Esophagus squamous epithelium (tissue), 5 donors: ENCODE data around the gene CIT. TPM values are rescaled to one million over a fixed set of nuclear protein-coding genes. Genes with fewer than 3 reads are reported as not detected.

Experiments
- DNase-seq: peaks from one replicate; lab custom pipeline; 2025; lab: John Stamatoyannopoulos, UW
- H3K27ac ChIP-seq, 4 donors: fragments of 200-600 bp; sonication (generic); one replicate each; pipeline ENCODE4 v1.5.1; 2016 to 2019; ENCODE audit warnings: mild to moderate bottlenecking in 1 of 4
- H3K27me3 ChIP-seq, 4 donors: fragments of 200-600 bp; sonication (generic); 1 replicate in 3 of 4; 2 replicates in 1 of 4; pipeline versions ENCODE4 v1.5.1 to v1.6.0; 2017 to 2021; ENCODE audit warnings: antibody characterized with exemption in 1 of 4
- H3K36me3 ChIP-seq, 3 donors: fragments of 200-600 bp; sonication (generic); one replicate each; pipeline ENCODE4 v1.5.1; 2016 to 2019
- H3K4me1 ChIP-seq, 3 donors: fragments of 200-600 bp; sonication (generic); one replicate each; pipeline ENCODE4 v1.5.1; 2017 to 2019
- H3K4me3 ChIP-seq, 4 donors: fragments of 200-600 bp; sonication (generic); 1 replicate in 3 of 4; 2 replicates in 1 of 4; pipeline ENCODE4 v1.5.1; 2016 to 2019; ENCODE audit warnings: mild to moderate bottlenecking in 2 of 4, moderate library complexity in 1 of 4
- H3K9me3 ChIP-seq, 3 donors: fragments of 200-600 bp; sonication (generic); one replicate each; pipeline ENCODE4 v1.5.1; 2016 to 2019
- POLR2A ChIP-seq, 4 donors: fragments of 450-650 bp; IDR thresholded peaks; one replicate each; pipeline ENCODE4 v1.6.1; 2017; ENCODE audit warnings: antibody characterized with exemption in 4 of 4, mild to moderate bottlenecking in 4 of 4, moderate library complexity in 3 of 4
- WGBS, 2 donors: methylation state at CpG; one replicate each; pipeline ENCODE4 v1.1.5; 2018; 5-methylcytosine and 5-hydroxymethylcytosine counted together
- intact Hi-C: fragments of 100-400 bp; cut with DNase I; formaldehyde crosslinking; loops from one replicate; pipeline ENCODE4 v1.15.0; 2022
- total RNA-seq, 4 donors: library from RNA; depleted of rRNA; stranded (reverse); fragments of >200 nt; gene quantifications; one replicate each; pipeline ENCODE4 v1.1.0, GENCODE V29; 2016
- TF ChIP-seq, protein P1 (sequence below), 6 experiments: fragments of 450-650 bp in 4 of 6; fragments of 200-600 bp in 2 of 6; sonication (generic) in 2 of 6; IDR thresholded peaks; one replicate each; pipeline ENCODE4 v1.5.1; 2016 to 2019; ENCODE audit warnings: antibody characterized with exemption in 6 of 6, mild to moderate bottlenecking in 4 of 6, moderate library complexity in 4 of 6
- donor health status: DM: yes; HTN: yes; CAD: no.

Gene CIT
- total RNA-seq, 4 donors from 2014 or later, result 6.7 to 23.1 (median 13.9) TPM

DNA sequence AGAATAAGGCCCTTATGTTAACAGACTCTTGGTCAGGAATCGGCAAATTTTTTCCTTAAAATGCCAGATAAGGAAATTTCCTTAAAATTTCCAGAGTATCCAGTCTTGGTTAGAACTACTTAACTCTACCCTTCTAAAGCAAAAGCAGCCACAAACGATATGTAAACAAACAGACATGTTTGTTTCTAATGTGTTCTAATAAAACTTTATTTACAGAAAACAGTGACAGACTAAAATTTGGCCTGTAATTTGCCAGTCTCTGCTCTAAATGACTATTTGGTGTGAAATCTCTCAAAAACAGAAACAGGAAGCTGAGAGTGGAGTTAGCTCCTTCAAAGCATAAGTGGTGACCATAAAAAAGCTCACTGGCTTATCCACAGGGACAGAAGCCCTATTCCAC is 131.0 kb downstream of the CIT start:
- 94 to 97% methylated on average over 2 of the region's 2 CpGs for WGBS, 2 donors
- TF ChIP-seq, protein P1, sequence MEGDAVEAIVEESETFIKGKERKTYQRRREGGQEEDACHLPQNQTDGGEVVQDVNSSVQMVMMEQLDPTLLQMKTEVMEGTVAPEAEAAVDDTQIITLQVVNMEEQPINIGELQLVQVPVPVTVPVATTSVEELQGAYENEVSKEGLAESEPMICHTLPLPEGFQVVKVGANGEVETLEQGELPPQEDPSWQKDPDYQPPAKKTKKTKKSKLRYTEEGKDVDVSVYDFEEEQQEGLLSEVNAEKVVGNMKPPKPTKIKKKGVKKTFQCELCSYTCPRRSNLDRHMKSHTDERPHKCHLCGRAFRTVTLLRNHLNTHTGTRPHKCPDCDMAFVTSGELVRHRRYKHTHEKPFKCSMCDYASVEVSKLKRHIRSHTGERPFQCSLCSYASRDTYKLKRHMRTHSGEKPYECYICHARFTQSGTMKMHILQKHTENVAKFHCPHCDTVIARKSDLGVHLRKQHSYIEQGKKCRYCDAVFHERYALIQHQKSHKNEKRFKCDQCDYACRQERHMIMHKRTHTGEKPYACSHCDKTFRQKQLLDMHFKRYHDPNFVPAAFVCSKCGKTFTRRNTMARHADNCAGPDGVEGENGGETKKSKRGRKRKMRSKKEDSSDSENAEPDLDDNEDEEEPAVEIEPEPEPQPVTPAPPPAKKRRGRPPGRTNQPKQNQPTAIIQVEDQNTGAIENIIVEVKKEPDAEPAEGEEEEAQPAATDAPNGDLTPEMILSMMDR (IDR thresholded peaks at IDR 0.05), result no peak
- TF ChIP-seq POLR2A (IDR thresholded peaks at IDR 0.05), result no peak
- Histone ChIP-seq H3K27ac (no peak overlapping the region), H3K36me3 (peaks cover 0 to 12% (median 0%) of the 10 kb centered on the region in 3 donors), H3K27me3 (no peaks in the 10 kb centered on the region), H3K4me1 (no peaks in the 10 kb centered on the region), H3K9me3 (peaks cover 0 to 18% (median 10%) of the 10 kb centered on the region in 3 donors), H3K4me3 (no peak overlapping the region)
- intact Hi-C loops, result no loop called here
- no peak for DNase-seq

DNA sequence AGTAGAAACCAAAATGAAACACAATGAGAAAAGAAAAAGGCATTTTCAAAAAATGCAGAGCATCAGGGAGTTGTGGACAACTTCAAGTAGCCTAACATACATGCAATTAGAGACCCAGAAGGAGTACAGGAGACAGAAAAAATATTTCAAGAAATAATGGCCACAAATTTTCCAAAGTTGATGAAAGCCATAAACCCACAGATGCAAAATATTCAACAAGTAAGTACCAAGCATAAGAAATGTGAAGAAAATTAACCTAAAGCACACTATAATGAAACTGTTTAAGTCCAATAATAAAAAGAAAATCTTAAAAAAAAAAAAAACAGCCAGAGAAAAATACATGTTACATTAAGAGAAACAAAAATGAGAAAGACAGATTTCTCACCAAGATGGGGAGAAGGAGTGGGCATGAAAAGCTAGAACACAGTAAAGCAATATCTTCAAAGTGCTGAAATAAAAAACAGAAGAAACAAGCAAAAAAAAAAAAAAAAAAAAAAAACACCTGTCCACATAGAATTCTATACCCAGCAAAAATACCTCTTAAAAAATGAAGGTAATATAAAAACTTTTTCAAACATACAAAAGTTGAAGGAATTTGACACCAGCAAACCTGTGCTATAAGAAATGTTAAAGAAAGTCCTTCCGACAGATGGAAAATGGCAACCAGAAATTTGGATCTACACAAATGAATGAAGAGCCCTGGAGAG is 132.1 kb downstream of the CIT start:
- H3K9me3 ChIP-seq, result peaks cover 0 to 18% (median 10%) of the 10 kb centered on the region in 3 donors
- DNase-seq, result no peak
- intact Hi-C loops, result no loop called here
- no peaks in the 10 kb centered on the region for H3K4me1 ChIP-seq
- 95 to 100% methylated on average over 1 of the region's 1 CpG for WGBS, 2 donors
- H3K36me3 ChIP-seq, result peaks cover 0 to 7% (median 0%) of the 10 kb centered on the region in 3 donors
- H3K27ac ChIP-seq, result no peak overlapping the region
- TF ChIP-seq POLR2A (IDR thresholded peaks at IDR 0.05), result no peak
- TF ChIP-seq, protein P1 (IDR thresholded peaks at IDR 0.05), result no peak
- no peak overlapping the region for H3K4me3 ChIP-seq
- H3K27me3 ChIP-seq, result no peaks in the 10 kb centered on the region

DNA sequence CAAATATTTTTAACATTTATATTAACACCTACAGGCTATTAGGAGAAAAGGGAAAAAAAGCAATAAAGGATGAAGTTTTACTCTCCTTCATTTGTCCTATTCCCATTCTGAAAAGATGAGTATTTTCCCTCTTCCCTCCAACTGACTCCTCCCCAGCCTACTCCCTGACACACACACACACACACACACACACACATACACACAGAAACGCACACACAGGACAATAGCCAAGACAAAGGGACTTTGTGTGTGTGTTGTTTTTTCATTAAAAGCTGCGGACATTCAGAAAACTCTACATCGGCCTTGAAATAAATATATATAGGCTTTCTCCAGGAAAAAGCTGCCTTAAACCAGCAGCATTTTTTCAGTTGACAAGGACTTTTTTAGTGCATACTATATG is 134.4 kb downstream of the CIT start:
- intact Hi-C loops, result no loop called here
- Histone ChIP-seq H3K9me3 (peaks cover 0 to 18% (median 10%) of the 10 kb centered on the region in 3 donors), H3K4me3 (no peak overlapping the region), H3K36me3 (peaks cover 0 to 7% (median 0%) of the 10 kb centered on the region in 3 donors), H3K27ac (no peak overlapping the region), H3K27me3 (no peaks in the 10 kb centered on the region), H3K4me1 (no peaks in the 10 kb centered on the region)
- TF ChIP-seq, protein P1 (IDR thresholded peaks at IDR 0.05), result no peak
- WGBS, 2 donors, result 90 to 95% methylated on average over 3 of the region's 3 CpGs
- DNase-seq, result no peak

DNA sequence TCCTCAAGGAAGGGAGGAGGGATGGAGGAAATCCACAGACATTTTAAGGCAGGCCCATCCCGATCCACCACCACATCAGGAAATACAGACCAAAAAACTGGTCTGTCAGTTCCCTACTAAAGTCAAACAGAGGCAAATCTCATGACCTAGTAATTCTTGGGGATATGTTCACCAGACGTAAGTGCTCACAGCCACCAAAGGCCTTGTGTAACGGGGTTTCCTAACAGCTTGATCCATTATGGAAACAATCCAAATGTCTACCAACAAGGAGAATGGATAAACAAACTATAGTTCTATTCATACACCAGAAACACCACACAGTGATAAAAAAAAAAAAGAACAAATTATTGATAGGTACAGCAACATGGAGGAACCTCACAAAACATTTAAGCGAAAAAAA is 136.3 kb downstream of the CIT start:
- Histone ChIP-seq H3K4me1 (no peaks in the 10 kb centered on the region), H3K27me3 (no peaks in the 10 kb centered on the region), H3K27ac (no peak overlapping the region), H3K4me3 (no peak overlapping the region), H3K36me3 (peaks cover 0 to 7% (median 0%) of the 10 kb centered on the region in 3 donors), H3K9me3 (peaks cover 0 to 10% (median 10%) of the 10 kb centered on the region in 3 donors)
- 86 to 90% methylated on average over 4 of the region's 4 CpGs for WGBS, 2 donors
- TF ChIP-seq POLR2A (IDR thresholded peaks at IDR 0.05), result no peak
- TF ChIP-seq, protein P1 (IDR thresholded peaks at IDR 0.05), result no peak
- intact Hi-C loops, result no loop called here
- no peak for DNase-seq

DNA sequence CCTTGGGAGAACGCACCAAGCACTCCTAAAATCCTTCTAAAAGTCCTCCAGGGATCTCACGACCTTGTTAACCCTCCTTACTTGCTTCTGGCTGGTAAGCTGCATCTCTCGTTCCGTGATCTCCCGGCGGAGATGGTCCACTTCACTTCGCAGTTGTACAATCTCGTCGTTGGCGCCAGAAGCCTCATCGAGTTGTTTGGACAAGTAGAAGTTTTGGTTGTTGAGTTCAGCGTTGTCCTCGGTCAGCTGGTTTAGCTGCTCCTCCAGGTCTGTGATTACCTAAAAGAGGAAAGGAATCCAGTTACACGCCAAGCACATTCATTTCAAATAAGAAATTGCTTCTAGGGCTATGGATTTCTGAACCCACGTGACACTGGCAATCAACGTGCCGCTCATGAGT is 142.0 kb downstream of the CIT start:
- Histone ChIP-seq H3K27me3 (no peaks in the 10 kb centered on the region), H3K4me3 (no peak overlapping the region), H3K36me3 (peaks cover 0 to 19% (median 0%) of the 10 kb centered on the region in 3 donors), H3K9me3 (no peaks in the 10 kb centered on the region), H3K27ac (no peak overlapping the region), H3K4me1 (no peaks in the 10 kb centered on the region)
- no peak for TF ChIP-seq POLR2A (IDR thresholded peaks at IDR 0.05)
- TF ChIP-seq, protein P1 (IDR thresholded peaks at IDR 0.05), result no peak
- DNase-seq, result no peak
- WGBS, 2 donors, result 92 to 96% methylated on average over 17 of the region's 17 CpGs
- intact Hi-C loops, result no loop called here
